ENCODE measurements around the gene ZNF692. TPM values are rescaled to one million over a fixed set of nuclear protein-coding genes. Genes with fewer than 3 reads are reported as not detected.
A peak's percentile ranks its signal among the peaks of the same experiment; 100 is the strongest.

The ZNF692 gene
- total and polyA plus RNA-seq, 2 of the 13 experiments (the other 11 are each of a cell fraction or from before 2014, with no cell fraction given) = 27.3 to 45.8 TPM

GRCh38 chr1:248838357-248839167 lies 20.3 kb downstream of the ZNF692 start (continued):
- TF ChIP-seq ZNF142 (CRISPR knock-in tag; IDR thresholded peaks at IDR 0.05) (peak; percentile 77; the same call in 1 of the 2 replicates), CBX5 (CRISPR knock-in tag; IDR thresholded peaks at IDR 0.05; ENCODE audit: borderline replicate concordance) (no peak), MAX (IDR thresholded peaks at IDR 0.05) (peak; percentile 59), HIC2 (CRISPR knock-in tag; IDR thresholded peaks at IDR 0.05; ENCODE audit: low read depth) (no peak), LRRFIP1 (CRISPR knock-in tag; conservative IDR thresholded peaks at IDR 0.05) (no peak), CENPBD1 (CRISPR knock-in tag; IDR thresholded peaks at IDR 0.05; ENCODE audit: borderline replicate concordance, low read depth) (no peak), ETS1 (CRISPR knock-in tag; IDR thresholded peaks at IDR 0.05) (no peak), ZNF354B (CRISPR knock-in tag; IDR thresholded peaks at IDR 0.05) (no peak; the same call in 1 of the 2 replicates), PCBP1 (IDR thresholded peaks at IDR 0.05; ENCODE audit: borderline replicate concordance, low read depth, low read length) (0 out of 2 replicates have a peak, but pooled peaks have one; percentile 36), NR2F1 (CRISPR knock-in tag; IDR thresholded peaks at IDR 0.05) (peak in 1 of 2 experiments; percentile 28; a peak in 1 of 4 replicates), ZNF333 (CRISPR knock-in tag; IDR thresholded peaks at IDR 0.05; ENCODE audit: borderline replicate concordance) (peak; percentile 67; the same call in 1 of the 2 replicates), ATF4 (CRISPR knock-in tag; IDR thresholded peaks at IDR 0.05) (peak in 1 of 2 experiments; percentile 30; a peak in 1 of 4 replicates), ZNF547 (CRISPR knock-in tag; IDR thresholded peaks at IDR 0.05) (peak; percentile 57; the same call in 1 of the 2 replicates)

Measured in HepG2 (cell line).